GM18526 (cell line): ENCODE measurements around the gene GLT6D1.

Source experiments
- POLR2A ChIP-seq: IDR thresholded peaks from 3 replicates; pipeline ENCODE4 v1.6.1; 2011; ENCODE audit not compliant: insufficient read length; ENCODE audit errors: extremely low read depth

GLT6D1 gene

DNA sequence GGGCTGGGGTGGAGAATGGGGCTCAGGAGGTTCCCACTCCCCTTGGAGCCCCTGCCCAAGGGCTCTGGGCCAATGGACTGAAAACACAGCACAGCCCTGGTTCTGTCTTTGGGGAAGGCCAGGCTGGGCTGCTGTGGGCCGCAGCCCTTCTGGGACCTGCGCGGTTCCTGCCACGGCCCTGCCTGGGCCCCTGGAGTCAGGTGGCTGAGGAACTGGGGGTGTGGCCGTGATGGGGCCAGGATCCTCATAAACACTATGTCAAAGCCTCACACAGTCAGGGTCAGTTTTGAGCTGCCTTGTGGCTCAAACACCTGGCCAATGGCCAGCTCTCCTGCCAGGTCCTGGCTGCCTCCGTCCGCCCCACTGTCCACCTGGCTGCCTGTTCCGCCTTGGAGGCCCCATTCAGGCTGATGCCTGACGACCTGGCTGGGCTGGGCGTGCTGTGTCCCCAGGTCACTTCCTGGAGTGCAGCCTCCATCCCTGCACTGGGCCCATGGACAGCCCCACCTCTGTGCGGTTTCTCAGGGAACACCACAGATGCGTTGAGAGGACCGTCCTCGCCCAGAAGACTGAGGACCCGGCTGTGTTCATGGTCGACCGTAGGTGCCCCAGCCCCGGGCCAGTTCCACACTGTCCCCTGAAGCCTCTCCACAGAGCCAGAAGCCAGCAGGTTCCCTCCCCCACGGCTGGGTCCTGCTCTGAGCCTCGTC, 50.3 kb downstream of the GLT6D1 start:
- TF ChIP-seq POLR2A, result no peak

- no peak for TF ChIP-seq POLR2A
Observed at GRCh38 chr9:135588371-135588770, 51.0 kb downstream of the GLT6D1 start.

DNA sequence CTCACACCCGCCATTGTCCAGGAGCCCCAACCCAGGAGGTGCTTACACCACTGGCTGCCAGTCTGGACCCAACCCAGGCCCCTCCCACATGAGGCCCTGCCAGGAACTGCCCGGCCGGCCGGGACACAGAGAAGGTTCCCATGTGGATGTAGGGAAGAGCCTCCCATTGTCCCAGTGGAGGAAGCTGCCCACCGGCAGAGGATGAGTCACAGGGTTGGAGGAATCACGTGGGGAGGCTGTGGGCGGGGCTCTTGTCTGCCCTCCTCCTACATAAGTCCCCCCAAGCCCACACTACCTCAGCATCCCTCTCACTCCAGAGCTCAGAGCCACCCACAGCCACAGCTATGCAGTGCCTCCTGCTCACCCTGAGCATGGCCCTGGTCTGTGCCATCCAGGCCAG, 51.7 kb downstream of the GLT6D1 start:
- no peak for TF ChIP-seq POLR2A

GRCh38 chr9:135586601-135587109, 52.7 kb downstream of the GLT6D1 start:
- TF ChIP-seq POLR2A, result no peak

- no peak for TF ChIP-seq POLR2A
Observed at GRCh38 chr9:135584934-135585333, 54.4 kb downstream of the GLT6D1 start.

- TF ChIP-seq POLR2A, result no peak
Observed at GRCh38 chr9:135584371-135584770, 55.0 kb downstream of the GLT6D1 start.

- TF ChIP-seq POLR2A, result no peak
Observed at GRCh38 chr9:135583688-135584011, 55.7 kb downstream of the GLT6D1 start.

DNA sequence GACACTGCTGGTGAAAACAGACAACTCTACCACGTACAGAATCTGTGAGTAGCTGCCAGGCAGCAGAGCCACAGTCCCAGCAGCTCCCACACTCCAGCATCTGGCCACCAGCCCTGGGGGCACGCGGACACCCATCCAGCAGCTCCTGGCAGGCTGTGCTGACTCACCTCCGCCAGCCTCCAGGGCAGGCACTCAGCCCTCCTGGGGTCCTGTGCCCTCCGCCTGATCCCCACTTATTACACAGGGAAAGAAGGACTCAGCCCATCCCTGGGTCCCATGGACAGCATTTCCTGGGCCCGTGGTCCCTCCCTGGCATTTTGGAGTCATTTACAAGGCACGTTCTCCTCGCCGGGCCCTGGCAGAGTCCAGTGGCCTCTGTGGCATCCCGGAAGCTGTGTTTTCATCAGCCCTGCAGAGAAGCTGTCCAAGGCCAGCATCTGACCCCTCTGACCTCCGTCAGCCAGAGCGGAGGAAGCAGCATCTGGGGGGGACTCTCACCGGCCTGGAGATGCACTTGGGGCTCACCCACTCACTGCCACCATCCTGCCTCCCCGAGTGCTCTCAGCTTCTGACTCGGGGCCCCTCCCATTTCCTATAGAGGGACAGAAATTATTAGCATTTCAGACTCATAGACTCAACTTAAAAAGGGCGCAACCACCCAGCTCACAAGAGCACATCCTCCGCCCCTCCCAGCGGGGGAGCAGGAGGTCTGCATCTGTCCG, 56.2 kb downstream of the GLT6D1 start:
- TF ChIP-seq POLR2A, result no peak

GRCh38 chr9:135582541-135582940, 56.8 kb downstream of the GLT6D1 start:
- no peak for TF ChIP-seq POLR2A

DNA sequence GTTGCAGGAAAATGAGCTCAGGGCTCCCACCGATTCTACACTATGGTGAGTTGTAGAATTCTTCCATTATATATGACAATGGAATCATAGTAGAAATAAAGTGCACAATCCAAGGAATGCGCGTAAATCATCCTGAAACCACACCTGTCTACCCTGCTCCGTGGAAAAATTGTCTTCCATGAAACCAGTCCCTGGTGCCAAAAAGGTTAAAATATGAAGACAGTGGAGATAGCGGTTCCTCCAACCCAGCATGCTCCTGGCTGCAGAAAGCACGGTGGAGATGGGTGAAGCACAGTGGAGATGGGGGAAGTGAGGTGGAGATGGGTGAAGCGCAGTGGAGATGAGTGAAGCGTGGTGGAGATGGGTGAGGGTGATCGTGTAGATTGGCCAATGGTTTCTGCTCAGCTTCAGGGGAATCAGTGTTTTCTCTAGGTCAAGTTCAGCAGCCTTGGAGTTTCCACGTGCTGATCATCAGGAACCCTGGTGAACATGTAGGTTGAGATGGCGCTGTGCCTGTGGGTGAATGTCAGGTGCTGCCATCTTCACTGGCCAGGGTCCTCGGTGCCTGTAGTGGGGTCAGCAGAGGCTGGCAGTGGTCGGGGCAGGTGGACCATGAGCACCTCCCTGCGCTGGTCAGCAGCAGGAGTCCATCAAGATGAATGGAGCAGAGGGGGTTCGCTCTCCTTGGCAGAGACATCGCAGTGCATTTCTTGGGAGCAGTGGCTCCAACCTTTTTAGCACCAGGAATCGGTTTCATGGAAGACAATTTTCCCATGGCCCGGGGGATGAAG, 57.5 kb downstream of the GLT6D1 start:
- TF ChIP-seq POLR2A, result no peak

- no peak for TF ChIP-seq POLR2A
Observed at GRCh38 chr9:135580664-135581380, 58.5 kb downstream of the GLT6D1 start.

DNA sequence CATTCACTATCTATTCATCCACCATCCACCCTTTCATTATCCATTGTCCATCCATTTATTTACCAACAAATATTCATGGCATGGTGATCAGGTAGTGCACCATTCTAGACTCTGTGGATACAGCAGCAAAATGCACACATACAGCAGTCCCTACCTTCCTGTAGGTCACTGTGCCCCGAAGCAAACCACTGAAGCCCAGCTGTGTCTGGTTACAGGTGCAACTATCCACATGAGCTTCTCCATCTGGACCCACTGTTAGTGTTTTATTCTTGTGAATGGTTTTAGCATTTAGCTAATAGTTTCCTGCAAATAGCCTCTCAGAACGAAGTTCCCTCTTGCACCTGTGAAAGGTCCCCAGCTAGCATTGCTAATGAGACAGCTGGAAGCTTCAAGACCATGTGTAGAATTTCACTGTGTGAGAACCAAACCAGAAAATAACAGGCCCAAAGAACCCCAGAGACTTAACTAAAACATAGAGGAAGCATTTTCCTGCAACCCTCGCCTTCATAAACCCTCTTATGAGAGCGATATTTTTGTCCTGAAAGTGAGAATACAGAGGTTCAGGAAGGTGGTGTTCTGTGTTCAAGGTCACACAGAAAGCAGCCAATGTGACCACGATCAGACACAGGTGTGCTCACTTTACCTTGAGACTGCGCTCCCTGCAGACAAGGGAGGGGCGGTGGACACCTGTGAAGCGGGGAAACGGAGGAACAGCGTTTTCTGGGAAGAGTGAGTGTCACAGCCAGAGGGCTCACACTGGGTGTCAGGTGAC, 59.3 kb downstream of the GLT6D1 start:
- TF ChIP-seq POLR2A, result no peak

DNA sequence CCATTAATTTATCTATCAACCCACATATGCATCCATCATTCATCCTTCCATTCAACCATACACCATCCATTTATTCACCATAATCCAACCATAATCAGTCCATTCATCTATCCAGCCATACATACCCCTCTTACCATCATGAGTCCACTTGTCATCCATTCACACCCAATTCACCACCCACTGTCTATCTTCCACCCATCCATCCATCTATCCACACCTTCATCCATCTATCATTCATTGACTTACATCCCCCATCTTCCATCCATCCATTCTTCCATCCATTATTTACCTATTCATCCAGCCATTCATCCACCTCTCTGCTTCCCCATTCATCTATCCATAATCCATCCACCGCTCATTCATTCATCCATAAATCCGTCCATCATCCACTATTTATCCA, 60.0 kb downstream of the GLT6D1 start:
- TF ChIP-seq POLR2A, result no peak

DNA sequence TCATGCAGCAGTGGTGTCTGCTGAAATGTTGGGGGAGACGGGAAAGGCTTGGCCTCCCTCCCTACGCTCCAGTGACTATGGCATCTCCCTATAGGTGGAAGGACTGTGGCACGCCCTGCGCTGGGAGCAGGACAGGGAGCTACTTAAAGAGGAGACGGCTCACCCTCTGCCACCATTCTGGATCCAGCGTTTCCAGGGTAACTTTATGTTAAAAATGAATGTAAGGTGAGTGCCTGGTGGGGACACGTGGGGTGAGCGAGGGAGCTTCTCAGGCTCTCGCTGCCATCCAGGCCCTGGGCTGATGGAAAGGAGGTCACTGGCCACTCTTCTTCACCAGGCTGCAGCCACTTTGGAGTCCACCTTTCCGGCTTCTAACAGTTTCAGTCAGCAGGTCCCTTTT, 62.1 kb downstream of the GLT6D1 start:
- no peak for TF ChIP-seq POLR2A
